GM12878 (cell line): ENCODE data around the gene LRRC57. TPM values are rescaled to one million over a fixed set of nuclear protein-coding genes. Genes with fewer than 3 reads are reported as not detected.

Experiments used
- ATAC-seq: fragments of 200-7000 bp; cut with Tn5 transposase; 3 replicates; pipeline ENCODE4 v1.9.1; 2020; ENCODE audit warnings: mild to moderate bottlenecking, moderate library complexity
- BruUV-seq: library from RNA; stranded (reverse); fragments of 400-500 nt; replicated peaks from 2 replicates; lab custom pipeline; 2021; lab: Mats Ljungman, UMichigan
- CTCF ChIA-PET: fragments of 300-600 bp; sonication (Branson Sonifier 250); formaldehyde crosslinking; extraction: SDS; loops from one replicate; lab custom pipeline; 2021; ENCODE audit warnings: inconsistent platforms; lab: Yijun Ruan, JAX
- POLR2A ChIA-PET: fragments of 350-600 bp; formaldehyde crosslinking; extraction: SDS; loops from one replicate; lab custom pipeline; 2021; ENCODE audit warnings: inconsistent platforms; lab: Charles Lee
- RAD21 ChIA-PET: fragments of 300-600 bp; sonication (Branson Sonifier 250); formaldehyde crosslinking; loops from one replicate; lab custom pipeline; 2023; ENCODE audit warnings: antibody characterized with exemption; ENCODE audit not compliant: unreplicated experiment; lab: Charles Lee
- SMC1A ChIA-PET: fragments of 300-600 bp; sonication (Branson Sonifier 250); formaldehyde crosslinking; loops from one replicate; lab custom pipeline; 2023; ENCODE audit not compliant: unreplicated experiment, uncharacterized antibody; lab: Charles Lee
- DNase-seq: peaks from one replicate; pipeline ENCODE4 v3.0.0-alpha.2; 2011; ENCODE audit warnings: low read depth, low spot score
- FAIRE-seq: peaks from 3 replicates; lab custom pipeline; 2011; peaks lifted over from hg19 to GRCh38; lab: Jason Lieb, UNC
- H2AFZ ChIP-seq: 2 replicates; pipeline ENCODE4 v1.6.0; 2011; ENCODE audit warnings: low read depth, low read length, control low read depth; ENCODE audit not compliant: control insufficient read depth
- H3K27ac ChIP-seq: 2 replicates; pipeline ENCODE4 v1.5.1; 2011; ENCODE audit warnings: control low read depth; ENCODE audit not compliant: control insufficient read depth, insufficient read depth
- H3K27me3 ChIP-seq, 2 experiments: replicated peaks in 1 of 2; 2 replicates each; pipeline versions ENCODE4 v1.6.0 to v1.6.1; 2011; ENCODE audit warnings: low read length in 1 of 2; ENCODE audit not compliant: control insufficient read depth in 2 of 2, insufficient read depth in 2 of 2
- H3K36me3 ChIP-seq, 2 experiments: 2 replicates each; pipeline ENCODE4 v1.5.1; 2011; ENCODE audit warnings: low read length in 1 of 2; ENCODE audit not compliant: control insufficient read depth in 2 of 2, insufficient read depth in 2 of 2
- H3K4me1 ChIP-seq: 2 replicates; pipeline ENCODE4 v1.6.1; 2011; ENCODE audit warnings: mild to moderate bottlenecking, low read length, moderate library complexity, mixed read lengths; ENCODE audit not compliant: control insufficient read depth, insufficient read depth
- H3K4me2 ChIP-seq: 2 replicates; pipeline ENCODE4 v1.6.0; 2011; ENCODE audit warnings: control low read depth; ENCODE audit not compliant: control insufficient read depth, insufficient read depth
- H3K4me3 ChIP-seq: fragments of 200-600 bp; sonication (generic); 2 replicates; pipeline ENCODE4 v1.5.1; 2016
- H3K79me2 ChIP-seq: 2 replicates; pipeline ENCODE4 v1.6.0; 2011; ENCODE audit warnings: low read length; ENCODE audit not compliant: control insufficient read depth, insufficient read depth
- H3K9ac ChIP-seq: 2 replicates; pipeline ENCODE4 v1.8.0; 2011; ENCODE audit warnings: low read length, control low read depth, mixed read lengths; ENCODE audit not compliant: control insufficient read depth, insufficient read depth
- H3K9me3 ChIP-seq: replicated peaks from 3 replicates; pipeline ENCODE4 v1.5.1; 2011; ENCODE audit warnings: mild to moderate bottlenecking, low read length; ENCODE audit not compliant: control insufficient read depth, insufficient read depth
- H4K20me1 ChIP-seq: 2 replicates; pipeline ENCODE4 v1.6.0; 2011; ENCODE audit not compliant: control insufficient read depth, insufficient read depth
- ATF2 ChIP-seq: IDR thresholded peaks from 2 replicates; pipeline ENCODE4 v1.6.1; 2012; ENCODE audit warnings: low read length, inconsistent platforms
- GABPA ChIP-seq: IDR thresholded peaks from 2 replicates; pipeline ENCODE4 v1.6.1; 2014; ENCODE audit warnings: antibody characterized with exemption, low read depth, mild to moderate bottlenecking, inconsistent platforms
- JUND ChIP-seq: IDR thresholded peaks from 2 replicates; pipeline ENCODE4 v1.6.1; 2012; ENCODE audit warnings: low read depth, mild to moderate bottlenecking, low read length, improper control_type of control experiment, moderate library complexity
- KLF5 ChIP-seq: fragments of 450-650 bp; IDR thresholded peaks from 2 replicates; pipeline ENCODE4 v1.6.1; 2014; ENCODE audit warnings: mild to moderate bottlenecking; ENCODE audit not compliant: partially characterized antibody
- MYB ChIP-seq: fragments of 150-350 bp; IDR thresholded peaks from 2 replicates; pipeline ENCODE4 v1.6.1; 2014; ENCODE audit warnings: mild to moderate bottlenecking, low read depth, low read length, borderline replicate concordance
- MYC ChIP-seq: IDR thresholded peaks from 2 replicates; pipeline ENCODE4 v1.6.1; 2011; ENCODE audit warnings: mild to moderate bottlenecking, low read length, moderate library complexity, inconsistent platforms; ENCODE audit not compliant: insufficient read depth, insufficient replicate concordance, insufficient read length, severe bottlenecking
- NR2C1 ChIP-seq: fragments of 450-650 bp; IDR thresholded peaks from 2 replicates; pipeline ENCODE4 v1.6.1; 2017; ENCODE audit warnings: antibody characterized with exemption, mild to moderate bottlenecking, moderate library complexity
- POU2F2 ChIP-seq: IDR thresholded peaks from 3 replicates; pipeline ENCODE4 v1.6.1; 2011; ENCODE audit warnings: low read depth, mild to moderate bottlenecking, low read length, borderline replicate concordance
- RUNX3 ChIP-seq: IDR thresholded peaks from 2 replicates; pipeline ENCODE4 v1.6.1; 2012; ENCODE audit warnings: low read length, inconsistent platforms
- STAT1 ChIP-seq: fragments of 450-650 bp; conservative IDR thresholded peaks from 2 replicates; pipeline ENCODE4 v1.6.1; 2014; ENCODE audit warnings: antibody characterized with exemption, mild to moderate bottlenecking
- STAT3 ChIP-seq: IDR thresholded peaks from 2 replicates; pipeline ENCODE4 v1.6.1; 2011; ENCODE audit warnings: low read depth, low read length, improper control_type of control experiment
- USF1 ChIP-seq: IDR thresholded peaks from 2 replicates; pipeline ENCODE4 v1.6.1; 2011; ENCODE audit warnings: borderline replicate concordance, low read depth, mild to moderate bottlenecking, moderate library complexity, mixed read lengths, low read length; ENCODE audit not compliant: insufficient read depth; ENCODE audit errors: extremely low read length
- ZNF217 ChIP-seq: fragments of 450-650 bp; IDR thresholded peaks from 2 replicates; pipeline ENCODE4 v1.6.1; 2017; ENCODE audit warnings: antibody characterized with exemption, mild to moderate bottlenecking
- ZNF592 ChIP-seq: fragments of 450-650 bp; IDR thresholded peaks from 2 replicates; pipeline ENCODE4 v1.6.1; 2017; ENCODE audit warnings: mild to moderate bottlenecking, moderate library complexity
- ZSCAN29 ChIP-seq: fragments of 450-650 bp; IDR thresholded peaks from 2 replicates; pipeline ENCODE4 v1.6.1; 2017; ENCODE audit warnings: mild to moderate bottlenecking, moderate library complexity
- WGBS: methylation state at CpG from one replicate; pipeline ENCODE4 v1.1.6; 2016; ENCODE audit warnings: low lambda C conversion rate; ENCODE audit not compliant: insufficient replicate concordance, insufficient coverage; ENCODE audit errors: missing lambda C conversion rate; 5-methylcytosine and 5-hydroxymethylcytosine counted together
- in situ Hi-C: fragments of 300-500 bp; cut with MboI; formaldehyde crosslinking; loops from 9 replicates; pipeline ENCODE4 v1.14.3; 2018; ENCODE audit warnings: mixed read lengths
- intact Hi-C: fragments of 100-400 bp; cut with micrococcal nuclease; formaldehyde crosslinking; loops from one replicate; pipeline ENCODE4 v1.14.2; 2022; ENCODE audit not compliant: unreplicated experiment
- polyA plus RNA-seq, 11 experiments: library from polyadenylated mRNA; depleted of rRNA in 4 of 11; unstranded in 6 of 11; stranded (reverse) in 5 of 11; fragments of >200 nt; fragmentation: Nextera tagmentation in 4 of 11; fragmentation: Illumina TruSeq in 1 of 11; extraction: Ambion mirVana in 4 of 11; extraction: Trizol in 1 of 11; gene quantifications; 1 replicate in 1 of 11; 2 replicates in 10 of 11; pipeline versions ENCODE4 v1.2.1 to v1.2.3, GENCODE V29; 2011 to 2016; ENCODE audit warnings: inconsistent platforms in 2 of 11, missing spikeins in 2 of 11, low read depth in 1 of 11
- total RNA-seq, 4 experiments: library from RNA; depleted of rRNA in 3 of 4; stranded (reverse); fragments of >200 nt in 3 of 4; fragmentation: Illumina TruSeq in 1 of 4; extraction: Trizol in 1 of 4; gene quantifications; 2 replicates each; pipeline versions ENCODE4 v1.2.1 to v1.2.3, GENCODE V29; 2013 to 2021
- TF ChIP-seq, protein P1 (sequence below): fragments of 150-350 bp; IDR thresholded peaks from 2 replicates; pipeline ENCODE4 v1.6.1; 2014; ENCODE audit warnings: mild to moderate bottlenecking, low read depth, low read length

LRRC57 gene
- total and polyA plus RNA-seq, 10 of the 15 experiments (the other 5 are each of a cell fraction or from before 2014, with no cell fraction given), result 5.2 to 15.7 (median 9.6) TPM

DNA sequence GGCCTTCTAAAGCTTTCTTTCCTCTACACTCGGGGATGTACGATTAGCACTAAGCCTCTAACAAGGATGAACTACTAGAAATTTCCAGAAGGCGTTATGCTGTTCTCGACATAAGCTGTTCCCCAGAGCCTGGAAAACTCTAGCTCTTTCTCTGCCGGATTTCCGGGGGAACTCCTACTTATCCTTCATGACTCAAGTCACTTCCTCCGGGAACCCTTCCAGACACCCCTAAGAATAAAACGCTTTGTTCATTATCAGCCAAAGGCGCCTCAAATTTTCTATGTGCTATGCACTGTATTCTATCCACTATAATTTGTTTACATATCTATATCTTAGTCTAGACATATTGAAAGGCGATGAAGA lies 53.6 kb downstream of the LRRC57 start:
- Histone ChIP-seq H3K27me3 (no peaks in the 10 kb centered on the region), H3K4me3 (peak overlapping the region; percentile 83), H3K4me2 (peak overlapping the region; percentile 88), H3K36me3 (no peaks in the 10 kb centered on the region), H3K9ac (peak overlapping the region; percentile 77; the same call in 1 of the 2 replicates), H4K20me1 (no peaks in the 10 kb centered on the region), H2AFZ (peak overlapping the region; percentile 97), H3K79me2 (peaks cover 54% of the 10 kb centered on the region), H3K27ac (peak overlapping the region; percentile 30; the same call in 1 of the 2 replicates), H3K9me3 (no peaks in the 10 kb centered on the region), H3K4me1 (peaks cover 30% of the 10 kb centered on the region)
- ChIA-PET SMC1A (interaction anchor here (0.8 to 3.3 kb wide), 4 partner anchors 8 to 50 kb away, joined by 3 to 21 read pairs (median 3); no protein-coding TSS in a partner anchor), RAD21 (interaction anchor here (1.1 to 2.9 kb wide), 4 partner anchors 10 to 154 kb away, joined by 3 to 13 read pairs (median 6); partner anchors contain the start of genes HAUS2 and LRRC57), CTCF (interaction anchor here (0.6 to 2.5 kb wide), 2 partner anchors 10 to 423 kb away, joined by 3 to 10 read pairs; no protein-coding TSS in a partner anchor), POLR2A (interaction anchor here (0.9 to 3.3 kb wide), 6 partner anchors 9 to 155 kb away, joined by 3 to 37 read pairs (median 4); partner anchors contain the start of genes HAUS2, LRRC57 and STARD9)
- in situ Hi-C loops, result no loop called here
- no TSS peak for BruUV-seq
- FAIRE-seq, result no peak
- no peak for TF ChIP-seq ZNF592
- no peak for TF ChIP-seq NR2C1
- TF ChIP-seq, protein P1, sequence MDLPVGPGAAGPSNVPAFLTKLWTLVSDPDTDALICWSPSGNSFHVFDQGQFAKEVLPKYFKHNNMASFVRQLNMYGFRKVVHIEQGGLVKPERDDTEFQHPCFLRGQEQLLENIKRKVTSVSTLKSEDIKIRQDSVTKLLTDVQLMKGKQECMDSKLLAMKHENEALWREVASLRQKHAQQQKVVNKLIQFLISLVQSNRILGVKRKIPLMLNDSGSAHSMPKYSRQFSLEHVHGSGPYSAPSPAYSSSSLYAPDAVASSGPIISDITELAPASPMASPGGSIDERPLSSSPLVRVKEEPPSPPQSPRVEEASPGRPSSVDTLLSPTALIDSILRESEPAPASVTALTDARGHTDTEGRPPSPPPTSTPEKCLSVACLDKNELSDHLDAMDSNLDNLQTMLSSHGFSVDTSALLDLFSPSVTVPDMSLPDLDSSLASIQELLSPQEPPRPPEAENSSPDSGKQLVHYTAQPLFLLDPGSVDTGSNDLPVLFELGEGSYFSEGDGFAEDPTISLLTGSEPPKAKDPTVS, result peak; percentile 82; the same call in 1 of the 2 replicates
- TF ChIP-seq POU2F2, result no peak
- no peak for TF ChIP-seq MYC
- no peak for TF ChIP-seq JUND
- no peak for TF ChIP-seq ATF2
- no peak for TF ChIP-seq USF1
- TF ChIP-seq GABPA, result 0 out of 2 replicates have a peak, but pooled peaks have one; percentile 25
- TF ChIP-seq ZSCAN29, result no peak
- TF ChIP-seq STAT1, result no peak
- TF ChIP-seq KLF5, result no peak
- TF ChIP-seq MYB, result no peak
- no peak for TF ChIP-seq STAT3
- no peak for TF ChIP-seq ZNF217
- TF ChIP-seq RUNX3, result no peak
- no peak for DNase-seq
- peak; percentile 5 for ATAC-seq
- WGBS, result 2% methylated on average over 10 of the region's 10 CpGs
- intact Hi-C loops, result no loop called here
